Erythroblast (primary cell): ENCODE data around the gene KLF13.
A peak's percentile ranks its signal among the peaks of the same experiment; 100 is the strongest.

Experiments used
- DNase-seq, 2 experiments: peaks; one replicate each; lab custom pipeline; 2025; lab: John Stamatoyannopoulos, UW
- GATA1 ChIP-seq: IDR thresholded peaks from 2 replicates; pipeline ENCODE4 v1.6.1; 2011; ENCODE audit warnings: low read depth, mild to moderate bottlenecking, control low read depth, low read length, moderate library complexity
- POLR2A ChIP-seq: IDR thresholded peaks from 2 replicates; pipeline ENCODE4 v1.6.1; 2011; ENCODE audit warnings: mild to moderate bottlenecking, low read length

The KLF13 gene

DNA sequence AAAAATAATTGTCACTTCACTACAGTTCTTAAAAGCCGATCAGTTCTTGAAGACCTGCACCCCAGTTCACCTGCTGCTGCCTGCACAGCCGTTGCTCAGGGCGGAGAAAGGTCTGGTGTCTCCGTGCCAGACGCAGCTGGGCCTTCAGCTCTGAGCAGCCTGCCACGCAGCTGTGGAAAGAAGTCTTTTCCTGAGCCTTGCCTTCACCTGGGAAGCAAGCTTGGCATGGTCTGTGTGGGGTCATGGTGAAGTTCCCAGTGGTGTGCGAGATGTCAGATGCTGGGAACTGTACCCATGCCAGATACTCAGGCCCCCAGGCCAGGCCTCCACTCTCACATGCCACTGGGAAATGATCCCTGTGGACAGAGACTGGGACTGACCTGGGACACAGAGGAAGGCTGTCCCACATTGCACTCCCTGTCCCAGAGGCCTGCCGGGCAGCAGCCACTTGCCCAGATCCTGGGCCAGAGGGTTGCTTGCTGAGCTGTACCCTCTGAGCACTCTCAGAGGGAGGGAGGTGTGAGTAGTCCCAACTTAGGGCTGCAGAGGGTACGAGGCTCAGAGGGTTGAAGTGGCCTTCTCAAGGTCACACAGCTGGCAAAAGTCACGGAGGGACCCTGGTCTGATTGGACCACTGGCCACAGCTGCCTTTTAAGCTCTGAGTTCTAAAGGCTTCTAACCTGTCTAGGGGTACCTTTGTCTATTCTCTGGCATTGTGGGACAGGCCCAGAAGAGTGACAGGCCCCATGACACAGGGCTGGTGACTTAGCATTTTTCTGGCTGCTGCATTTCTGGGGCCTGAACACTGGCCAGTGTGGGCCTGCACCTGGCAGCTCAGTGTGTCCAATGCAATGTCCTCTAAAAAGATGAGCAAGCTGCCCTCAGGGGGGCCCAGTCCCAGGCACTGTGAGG, 55.4 kb downstream of the KLF13 start:
- TF ChIP-seq POLR2A = no peak
- TF ChIP-seq GATA1 = no peak

DNA sequence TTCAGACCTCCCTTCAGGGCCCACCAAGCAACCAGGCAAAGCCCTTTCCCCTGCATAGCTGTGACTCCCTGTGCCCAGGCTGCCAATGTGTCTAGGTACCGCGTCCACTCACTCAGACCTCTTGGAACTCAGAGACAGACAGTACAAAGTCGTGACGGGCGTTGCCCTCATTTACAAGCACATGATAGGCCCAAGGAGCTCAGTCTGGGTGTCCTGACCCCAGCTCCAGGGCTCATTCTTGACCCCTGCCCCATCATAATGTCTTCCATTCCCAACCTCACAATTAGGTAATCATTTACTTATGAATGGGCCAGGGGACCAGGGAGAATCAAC, 56.0 kb downstream of the KLF13 start:
- TF ChIP-seq GATA1 (no peak), POLR2A (no peak)
- DNase-seq = peak in 1 of 2 experiments; percentile 47

More for the DNA sequence above, 55.4 kb downstream of the KLF13 start:
- peak; percentile 54 to 63 for DNase-seq

GRCh38 chr15:31383139-31383538, 56.5 kb downstream of the KLF13 start:
- TF ChIP-seq GATA1 (no peak), POLR2A (no peak)
- no peak for DNase-seq

DNA sequence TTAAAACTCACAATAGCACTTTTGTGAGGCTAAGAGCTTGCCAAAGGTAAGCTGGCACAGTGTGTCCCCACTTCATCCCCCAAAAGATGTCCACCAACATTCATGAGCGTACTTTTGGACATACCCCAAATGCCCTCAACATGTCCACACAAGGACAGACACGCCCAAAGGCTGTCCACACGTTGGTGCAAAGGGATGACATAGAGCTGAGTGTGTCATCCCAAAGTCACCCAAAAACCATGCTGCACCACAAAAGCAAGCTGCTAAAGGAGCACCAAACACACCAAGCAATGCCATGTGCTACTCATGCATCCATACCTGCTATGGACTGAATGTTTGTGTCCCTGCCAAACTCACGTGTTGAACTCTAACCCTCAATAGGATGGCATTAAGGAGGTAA, 57.9 kb downstream of the KLF13 start:
- no peak for TF ChIP-seq POLR2A
- no peak for TF ChIP-seq GATA1
- no peak for DNase-seq

DNA sequence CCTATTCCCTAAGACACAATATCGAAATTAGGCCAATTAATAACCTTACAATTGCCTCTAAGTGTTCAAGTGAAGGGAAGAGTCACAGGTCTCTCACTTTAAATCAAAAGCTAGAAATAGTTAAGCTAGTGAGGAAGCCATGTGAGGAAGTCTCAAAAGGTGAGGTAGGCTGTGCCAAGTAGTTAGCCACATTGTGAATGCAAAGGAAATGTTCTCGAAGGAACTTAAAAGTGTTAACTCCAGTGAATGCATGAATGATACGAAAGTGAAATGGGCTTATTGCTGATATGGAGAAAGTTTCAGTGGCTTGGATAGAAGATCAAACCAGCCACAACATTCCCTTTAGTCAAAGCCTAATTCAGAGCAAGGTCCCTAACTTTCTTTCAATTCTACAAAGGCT, 59.1 kb downstream of the KLF13 start:
- TF ChIP-seq GATA1 (no peak), POLR2A (no peak)
- no peak for DNase-seq

DNA sequence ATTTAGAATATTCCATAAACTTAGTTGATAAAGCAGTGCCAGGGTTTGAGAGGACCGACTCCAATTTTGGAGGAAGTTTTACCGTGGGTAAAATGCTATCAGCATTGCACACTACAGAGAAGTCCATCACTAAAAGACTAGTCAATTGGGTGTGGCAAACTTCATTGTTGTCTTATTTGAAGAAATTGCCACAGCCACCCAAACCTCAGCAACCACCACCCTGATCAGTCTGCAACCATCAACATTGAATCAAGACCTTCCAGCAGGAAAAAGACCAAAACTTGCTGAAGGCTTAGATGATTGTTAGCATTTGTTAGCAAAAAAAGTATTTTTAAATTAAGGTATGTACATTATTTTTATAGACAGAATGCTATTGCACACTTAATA, 60.5 kb downstream of the KLF13 start:
- no peak for DNase-seq
- TF ChIP-seq GATA1 (no peak), POLR2A (no peak)

DNA sequence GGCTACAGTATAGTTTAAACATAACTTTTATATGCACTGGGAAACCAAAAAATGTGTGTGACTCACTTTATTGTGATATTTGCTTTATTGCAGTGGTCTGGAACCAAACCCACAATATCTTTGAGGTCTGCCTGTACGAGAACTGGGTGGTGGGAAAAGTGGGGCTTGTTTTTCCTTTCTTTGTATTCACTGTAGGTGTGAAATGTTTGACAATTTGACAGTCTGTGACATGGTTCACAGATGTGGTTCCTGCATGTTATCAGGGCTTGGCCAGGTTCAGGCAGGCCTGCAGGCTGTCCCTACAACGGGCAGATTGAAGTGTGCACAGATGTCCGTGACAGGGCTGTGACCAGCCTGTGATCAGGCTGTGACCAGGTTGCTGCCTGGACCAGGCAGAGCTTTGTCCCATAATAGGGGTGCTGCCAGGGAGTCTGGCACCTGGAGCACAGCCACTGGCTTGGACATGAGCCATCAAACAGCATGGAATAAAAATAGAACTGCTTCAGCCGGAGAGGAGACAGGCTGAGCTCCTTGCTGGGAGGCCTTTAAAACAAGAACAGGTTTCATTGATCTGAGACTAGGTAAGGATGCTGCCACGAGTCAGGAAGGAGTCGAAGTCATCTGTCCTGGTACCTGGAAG, 61.0 kb downstream of the KLF13 start:
- no peak for TF ChIP-seq POLR2A
- no peak for TF ChIP-seq GATA1
- DNase-seq = peak; percentile 21 to 61

DNA sequence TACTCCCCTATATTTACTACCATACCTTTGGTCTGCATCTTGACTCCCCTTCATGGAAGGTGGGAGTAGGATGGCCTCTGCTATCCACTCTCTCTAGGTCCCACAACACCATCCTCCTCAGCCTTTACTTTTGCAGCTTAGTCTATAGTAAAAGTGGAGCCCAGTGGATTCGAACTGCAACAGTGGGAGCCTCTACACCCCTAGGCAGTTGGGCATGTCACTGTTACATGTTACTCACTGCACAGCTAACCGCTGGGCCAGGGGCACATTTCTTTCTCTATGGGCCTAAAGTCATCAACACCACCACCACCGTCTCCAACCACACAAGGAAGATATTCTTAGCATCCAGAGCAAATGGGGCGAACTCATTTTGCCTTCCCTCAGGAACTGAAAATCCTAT, 62.9 kb downstream of the KLF13 start:
- TF ChIP-seq GATA1 (no peak), POLR2A (no peak)
- no peak for DNase-seq

- TF ChIP-seq GATA1 = no peak
- no peak for TF ChIP-seq POLR2A
- DNase-seq = no peak
These were observed 63.4 kb downstream of the KLF13 start for GRCh38 chr15:31390029-31390428.

DNA sequence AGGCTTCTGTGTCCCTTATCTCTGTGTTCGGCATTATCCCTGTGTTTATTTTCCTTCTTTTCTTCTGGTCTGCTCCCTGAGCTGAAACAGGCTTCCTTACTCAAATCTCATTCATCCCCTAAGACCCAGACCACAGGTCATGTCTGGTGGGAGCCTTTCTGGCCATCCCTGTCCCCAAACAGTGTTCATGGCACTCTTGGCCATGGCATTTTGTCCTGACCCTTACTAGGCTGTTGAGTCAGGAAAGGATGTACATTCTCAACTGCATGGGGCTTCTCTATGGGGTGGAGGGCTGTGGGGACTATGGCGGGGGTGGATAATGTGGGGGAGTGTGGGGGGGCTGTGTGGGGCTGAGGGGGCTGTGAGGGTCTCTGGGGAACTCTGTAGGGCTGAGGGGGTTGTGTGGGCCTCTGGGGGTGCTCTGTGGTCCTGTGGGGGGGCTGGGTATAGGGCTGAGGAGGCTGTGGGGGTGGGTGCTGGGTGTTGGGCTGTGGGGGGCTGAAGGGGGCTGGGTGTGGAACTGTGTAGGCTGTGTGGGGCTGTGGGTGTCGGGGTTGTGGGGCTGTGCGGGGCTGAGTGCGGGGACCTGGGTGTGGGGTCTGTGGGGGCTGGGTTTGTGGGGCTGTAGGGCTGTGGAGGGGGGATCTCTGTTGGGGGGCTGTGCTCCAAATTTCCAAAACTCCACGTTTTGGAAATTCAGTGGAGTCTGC, 64.3 kb downstream of the KLF13 start:
- TF ChIP-seq POLR2A (no peak), GATA1 (no peak)
- no peak for DNase-seq

GRCh38 chr15:31391687-31392671, 65.3 kb downstream of the KLF13 start:
- peak; percentile 94 to 96 for DNase-seq
- TF ChIP-seq POLR2A (peak; percentile 88), GATA1 (no peak)

DNA sequence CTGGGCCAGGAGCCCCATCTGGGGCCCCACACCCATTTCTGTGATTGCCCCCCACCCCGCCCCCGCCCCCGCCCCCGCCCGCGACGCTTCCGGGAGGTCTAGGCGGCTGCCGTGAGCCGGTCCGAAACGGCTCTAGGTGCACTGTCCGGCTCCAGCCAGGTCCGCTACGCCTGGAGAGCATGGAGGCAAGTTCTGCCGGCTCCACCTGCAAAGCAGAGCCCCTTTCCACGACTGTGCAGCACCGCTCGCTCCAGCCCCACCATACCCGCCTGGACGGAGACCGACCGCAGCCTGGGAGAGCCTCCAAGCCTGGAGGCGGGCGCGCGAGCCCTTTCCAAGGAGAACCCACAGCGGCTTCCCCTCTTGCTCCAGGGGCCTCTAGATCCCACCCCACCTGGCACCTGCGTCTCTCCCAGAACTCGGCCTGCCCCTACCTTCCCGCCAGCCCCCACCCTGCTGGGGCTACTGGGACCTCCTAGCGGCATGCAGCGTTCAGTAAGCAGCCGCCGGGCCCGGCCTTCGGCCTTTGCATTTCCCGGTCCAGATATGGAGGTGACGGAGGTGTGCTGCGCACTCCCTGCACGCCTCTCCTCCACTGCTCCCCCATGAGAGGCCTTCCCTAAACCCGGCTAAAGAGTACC, 66.2 kb downstream of the KLF13 start:
- no peak for TF ChIP-seq POLR2A
- TF ChIP-seq GATA1 = no peak
- peak in 1 of 2 experiments; percentile 44 for DNase-seq
